Measurements from ENCODE around the gene RAB13.

RAB13 gene

GRCh38 chr1:153942766-153943549 lies 43.2 kb downstream of the RAB13 start:
- TF ChIP-seq CTCF (IDR thresholded peaks at IDR 0.05; ENCODE audit: control insufficient read depth, insufficient read depth, low read depth, low read length, missing control alignments): no peak
- no peak for DNase-seq (ENCODE audit: low read depth)
- no peak overlapping the region for H3K4me3 ChIP-seq (ENCODE audit: control insufficient read depth, low read depth, low read length)

- TF ChIP-seq CTCF (IDR thresholded peaks at IDR 0.05; ENCODE audit: control insufficient read depth, insufficient read depth, low read depth, low read length, missing control alignments): no peak
- H3K4me3 ChIP-seq (ENCODE audit: control insufficient read depth, low read depth, low read length): no peak overlapping the region
- DNase-seq (ENCODE audit: low read depth): no peak
Measured at GRCh38 chr1:153941826-153942725, 44.1 kb downstream of the RAB13 start.

GRCh38 chr1:153940756-153941155 lies 45.4 kb downstream of the RAB13 start:
- H3K4me3 ChIP-seq (ENCODE audit: control insufficient read depth, low read depth, low read length): no peak overlapping the region
- no peak for DNase-seq (ENCODE audit: low read depth)
- no peak for TF ChIP-seq CTCF (IDR thresholded peaks at IDR 0.05; ENCODE audit: control insufficient read depth, insufficient read depth, low read depth, low read length, missing control alignments)

- TF ChIP-seq CTCF (IDR thresholded peaks at IDR 0.05; ENCODE audit: control insufficient read depth, insufficient read depth, low read depth, low read length, missing control alignments): no peak
- DNase-seq (ENCODE audit: low read depth): no peak
- H3K4me3 ChIP-seq (ENCODE audit: control insufficient read depth, low read depth, low read length): no peak overlapping the region
Measured at GRCh38 chr1:153939476-153939875, 46.7 kb downstream of the RAB13 start.

GRCh38 chr1:153938996-153939395 lies 47.1 kb downstream of the RAB13 start:
- H3K4me3 ChIP-seq (ENCODE audit: control insufficient read depth, low read depth, low read length): no peak overlapping the region
- DNase-seq (ENCODE audit: low read depth): no peak
- TF ChIP-seq CTCF (IDR thresholded peaks at IDR 0.05; ENCODE audit: control insufficient read depth, insufficient read depth, low read depth, low read length, missing control alignments): no peak

- no peak for DNase-seq (ENCODE audit: low read depth)
- TF ChIP-seq CTCF (IDR thresholded peaks at IDR 0.05; ENCODE audit: control insufficient read depth, insufficient read depth, low read depth, low read length, missing control alignments): no peak
- H3K4me3 ChIP-seq (ENCODE audit: control insufficient read depth, low read depth, low read length): no peak overlapping the region
Measured at GRCh38 chr1:153937331-153937730, 48.8 kb downstream of the RAB13 start.

Data from AG09309 (cell line).